HCT116 (cell line): ENCODE data around the gene FRAS1. TPM values are rescaled to one million over a fixed set of nuclear protein-coding genes. Genes with fewer than 3 reads are reported as not detected.

ENCODE experiments used
- ATAC-seq: fragments of 200-7000 bp; cut with Tn5 transposase; 2 replicates; pipeline ENCODE4 v1.9.1; 2020; ENCODE audit warnings: mild to moderate bottlenecking, moderate library complexity
- BruUV-seq: library from RNA; stranded (reverse); fragments of 400-500 nt; replicated peaks from 2 replicates; lab custom pipeline; 2021; lab: Mats Ljungman, UMichigan
- CTCF ChIA-PET: fragments of 300-600 bp; sonication (Branson Sonifier 250); formaldehyde crosslinking; loops from one replicate; lab custom pipeline; 2021; ENCODE audit warnings: antibody characterized with exemption; lab: Charles Lee
- POLR2A ChIA-PET: fragments of 300-600, 350-600 bp; sonication (Branson Sonifier 250); formaldehyde crosslinking; loops from one replicate; lab custom pipeline; 2021; ENCODE audit warnings: antibody characterized with exemption; lab: Charles Lee
- RAD21 ChIA-PET, 2 experiments: fragments of 300-600 bp; sonication (Branson Sonifier 250); formaldehyde crosslinking; loops; one replicate each; lab custom pipeline; 2023; ENCODE audit warnings: low total read pairs in 2 of 2; ENCODE audit not compliant: uncharacterized antibody in 2 of 2, unreplicated experiment in 2 of 2, low non-redundant PET in 1 of 2; lab: Charles Lee
- DNase-seq: peaks from one replicate; pipeline ENCODE4 v3.0.0-alpha.2; 2010; ENCODE audit warnings: low read depth, low spot score
- H2AFZ ChIP-seq: fragments of 200-600 bp; shearing (Covaris generic), sonication (generic); 2 replicates; pipeline ENCODE4 v1.6.1; 2017; ENCODE audit warnings: low read depth, mixed run types, mixed read lengths, antibody characterized with exemption, low read length; ENCODE audit not compliant: poor library complexity, severe bottlenecking
- H3K27ac ChIP-seq: 2 replicates; pipeline ENCODE4 v1.5.1; 2012; ENCODE audit warnings: low read depth, low read length
- H3K27me3 ChIP-seq: fragments of 200-600 bp; sonication (generic); 2 replicates; pipeline ENCODE4 v1.6.1; 2016; ENCODE audit warnings: mixed run types, low read length, mixed read lengths; ENCODE audit not compliant: insufficient read depth
- H3K36me3 ChIP-seq, 2 experiments: fragments of 200-500 bp in 1 of 2; fragments of 200-600 bp in 1 of 2; sonication (Bioruptor generic) in 1 of 2; sonication (generic) in 1 of 2; 2 replicates each; pipeline versions ENCODE4 v1.5.1 to v1.6.1; 2014 to 2016; ENCODE audit warnings: low read length in 2 of 2, inconsistent platforms in 1 of 2, mixed read lengths in 1 of 2, mixed run types in 1 of 2; ENCODE audit not compliant: insufficient read depth in 2 of 2, control insufficient read depth in 1 of 2
- H3K4me1 ChIP-seq, 2 experiments: fragments of 200-600 bp in 1 of 2; sonication (generic) in 1 of 2; 2 replicates each; pipeline versions ENCODE4 v1.5.1 to v1.6.1; 2012 to 2017; ENCODE audit warnings: low read length in 2 of 2, inconsistent platforms in 1 of 2, mild to moderate bottlenecking in 1 of 2, mixed read lengths in 1 of 2, mixed run types in 1 of 2, moderate library complexity in 1 of 2; ENCODE audit not compliant: insufficient read depth in 2 of 2, control insufficient read depth in 1 of 2
- H3K4me2 ChIP-seq: fragments of 200-600 bp; sonication (generic); 2 replicates; pipeline ENCODE4 v1.6.1; 2017; ENCODE audit warnings: mixed run types, low read length, mixed read lengths
- H3K4me3 ChIP-seq, 2 experiments: fragments of 200-600 bp in 1 of 2; sonication (generic) in 1 of 2; replicated peaks in 1 of 2; 2 replicates each; pipeline ENCODE4 v1.5.1; 2011 to 2016; ENCODE audit warnings: low read length in 2 of 2, control low read depth in 1 of 2, low read depth in 1 of 2, mild to moderate bottlenecking in 1 of 2, mixed read lengths in 1 of 2, mixed run types in 1 of 2
- H3K79me2 ChIP-seq: fragments of 200-600 bp; sonication (generic); 2 replicates; pipeline ENCODE4 v1.6.1; 2017; ENCODE audit warnings: mild to moderate bottlenecking, mixed run types, low read length, moderate library complexity, mixed read lengths; ENCODE audit not compliant: insufficient read depth
- H3K9ac ChIP-seq: fragments of 200-600 bp; sonication (generic); 2 replicates; pipeline ENCODE4 v1.6.1; 2016; ENCODE audit warnings: low read length, mixed read lengths
- H3K9me2 ChIP-seq: fragments of 200-600 bp; sonication (generic), shearing (Covaris generic); 2 replicates; pipeline ENCODE4 v1.6.1; 2017; ENCODE audit warnings: mixed run types, mild to moderate bottlenecking, moderate library complexity; ENCODE audit not compliant: insufficient read depth
- H3K9me3 ChIP-seq, 2 experiments: fragments of 200-500 bp in 1 of 2; fragments of 200-600 bp in 1 of 2; sonication (Bioruptor generic) in 1 of 2; sonication (generic) in 1 of 2; 2 replicates each; pipeline ENCODE4 v1.6.1; 2014 to 2017; ENCODE audit warnings: low read length in 2 of 2, mixed read lengths in 2 of 2, inconsistent platforms in 1 of 2, low read depth in 1 of 2, mild to moderate bottlenecking in 1 of 2, mixed run types in 1 of 2, moderate library complexity in 1 of 2; ENCODE audit not compliant: control insufficient read depth in 1 of 2, insufficient read depth in 1 of 2
- H4K20me1 ChIP-seq: fragments of 200-600 bp; sonication (generic), shearing (Covaris generic); 2 replicates; pipeline ENCODE4 v1.6.1; 2017; ENCODE audit warnings: mixed run types, mild to moderate bottlenecking, moderate library complexity; ENCODE audit not compliant: insufficient read depth
- CEBPB ChIP-seq: IDR thresholded peaks from 2 replicates; pipeline ENCODE4 v1.6.1; 2012; ENCODE audit warnings: low read depth
- EGR1 ChIP-seq: IDR thresholded peaks from 2 replicates; pipeline ENCODE4 v1.6.1; 2012; ENCODE audit warnings: low read depth
- EZH2phosphoT487 ChIP-seq: fragments of 200-600 bp; IDR thresholded peaks from 2 replicates; pipeline ENCODE4 v1.6.1; 2018; ENCODE audit warnings: antibody characterized with exemption, borderline replicate concordance
- POLR2AphosphoS5 ChIP-seq: IDR thresholded peaks from 2 replicates; pipeline ENCODE4 v1.6.1; 2011; ENCODE audit warnings: mild to moderate bottlenecking, low read depth, low read length, moderate library complexity
- YY1 ChIP-seq: IDR thresholded peaks from 2 replicates; pipeline ENCODE4 v1.6.1; 2011; ENCODE audit warnings: low read length, low read depth, moderate library complexity, mild to moderate bottlenecking; ENCODE audit not compliant: insufficient replicate concordance; ENCODE audit errors: extremely low read depth
- intact Hi-C: fragments of 100-400 bp; cut with micrococcal nuclease; formaldehyde crosslinking; loops from 2 replicates; pipeline ENCODE4 v1.10.0; 2022
- total RNA-seq: library from RNA; stranded (reverse); gene quantifications from one replicate; pipeline ENCODE4 v1.2.1, GENCODE V29; 2021; ENCODE audit not compliant: unreplicated experiment
- TF ChIP-seq, protein P1 (sequence below): IDR thresholded peaks from 2 replicates; pipeline ENCODE4 v1.6.1; 2012

FRAS1 gene
- total RNA-seq, 1 experiment from 2014 or later: 33.5 TPM

DNA sequence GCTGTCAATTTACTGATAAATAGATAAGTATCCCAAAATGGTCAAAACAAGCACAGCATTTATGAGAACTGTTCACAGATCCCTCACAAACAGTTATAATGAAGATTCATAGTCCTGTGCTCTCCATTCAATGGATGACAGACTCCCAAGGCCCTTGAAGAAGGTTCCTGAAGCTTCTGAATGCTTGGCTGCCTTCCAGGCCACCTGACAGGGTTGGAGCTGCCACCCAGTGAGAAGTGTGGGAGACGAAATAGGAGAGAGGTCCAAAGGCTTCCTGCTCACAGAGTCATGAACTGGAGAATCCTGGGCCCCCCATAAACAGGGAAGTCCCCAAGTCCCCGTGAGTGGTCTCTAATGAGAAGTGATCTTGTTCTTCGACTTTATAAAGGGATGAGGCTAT, 468.4 kb downstream of the FRAS1 start:
- Histone ChIP-seq H3K27me3 (no peaks in the 10 kb centered on the region), H3K4me1 (peaks cover 0 to 22% of the 10 kb centered on the region in 2 experiments; a peak in 2 of 4 replicates), H3K9me2 (no peaks in the 10 kb centered on the region), H3K27ac (no peak overlapping the region), H3K9ac (no peak overlapping the region), H2AFZ (no peak overlapping the region), H3K4me2 (no peak overlapping the region), H3K36me3 (no peaks in the 10 kb centered on the region; a peak in 1 of 4 replicates), H3K79me2 (no peaks in the 10 kb centered on the region), H4K20me1 (no peaks in the 10 kb centered on the region), H3K4me3 (no peak overlapping the region), H3K9me3 (no peaks in the 10 kb centered on the region)
- RAD21 ChIA-PET: no interaction called here
- CTCF ChIA-PET: no interaction called here
- intact Hi-C loops: no loop called here
- TF ChIP-seq EGR1 (no peak), CEBPB (no peak), POLR2AphosphoS5 (no peak), YY1 (no peak)
- POLR2A ChIA-PET: no interaction called here
- ATAC-seq (no peak), DNase-seq (no peak)
- no TSS peak for BruUV-seq

DNA sequence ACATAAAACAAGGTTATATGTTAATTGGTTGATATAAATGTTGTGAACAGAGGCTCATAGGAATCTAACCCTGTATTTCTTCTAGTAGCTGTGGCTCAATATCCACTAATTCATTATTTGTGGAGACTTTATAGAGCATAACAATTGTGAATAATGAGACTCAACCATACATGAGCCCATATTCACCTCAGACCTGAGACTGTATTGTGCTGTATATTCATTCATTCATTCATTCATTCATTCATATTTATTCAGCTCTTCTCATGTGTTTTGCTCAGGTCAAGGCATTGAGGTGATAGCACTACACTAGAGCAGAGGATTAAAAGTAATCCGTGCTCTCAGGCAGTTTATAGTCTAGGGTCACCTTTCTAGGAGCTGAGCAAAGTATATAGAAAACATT, 470.0 kb downstream of the FRAS1 start:
- no TSS peak for BruUV-seq
- H3K36me3 ChIP-seq: no peaks in the 10 kb centered on the region; a peak in 1 of 4 replicates
- H3K27me3 ChIP-seq: no peaks in the 10 kb centered on the region
- H3K27ac ChIP-seq: no peak overlapping the region
- no peak for DNase-seq
- no peaks in the 10 kb centered on the region for H3K9me3 ChIP-seq
- no peaks in the 10 kb centered on the region for H4K20me1 ChIP-seq
- H3K9ac ChIP-seq: no peak overlapping the region
- no peak overlapping the region for H3K4me3 ChIP-seq
- RAD21 ChIA-PET: no interaction called here
- CTCF ChIA-PET: no interaction called here
- no peak for ATAC-seq
- no peak overlapping the region for H3K4me2 ChIP-seq
- H2AFZ ChIP-seq: no peak overlapping the region
- intact Hi-C loops: no loop called here
- peaks cover 4 to 28% of the 10 kb centered on the region in 2 experiments; a peak in 3 of 4 replicates for H3K4me1 ChIP-seq
- TF ChIP-seq EZH2phosphoT487 (no peak), POLR2AphosphoS5 (no peak), YY1 (no peak)
- TF ChIP-seq, protein P1, sequence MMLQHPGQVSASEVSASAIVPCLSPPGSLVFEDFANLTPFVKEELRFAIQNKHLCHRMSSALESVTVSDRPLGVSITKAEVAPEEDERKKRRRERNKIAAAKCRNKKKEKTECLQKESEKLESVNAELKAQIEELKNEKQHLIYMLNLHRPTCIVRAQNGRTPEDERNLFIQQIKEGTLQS: no peak
- no peaks in the 10 kb centered on the region for H3K9me2 ChIP-seq
- POLR2A ChIA-PET: no interaction called here
- no peaks in the 10 kb centered on the region for H3K79me2 ChIP-seq
